GM19467 (cell line): ENCODE measurements around the gene POLD2.

Source experiments
- ATAC-seq: cut with Tn5 transposase; IDR thresholded peaks from one replicate; pipeline ENCODE4 v1.9.1; 2021; ENCODE audit warnings: mild to moderate bottlenecking, moderate library complexity; ENCODE audit not compliant: unreplicated experiment

POLD2 gene

GRCh38 chr7:44152971-44153947 is 29.9 kb upstream of the POLD2 start:
- no peak for ATAC-seq

GRCh38 chr7:44151956-44152355 is 28.6 kb upstream of the POLD2 start:
- no peak for ATAC-seq

- no peak for ATAC-seq
Measured at GRCh38 chr7:44150966-44151941, 27.9 kb upstream of the POLD2 start.

- no peak for ATAC-seq
Measured at GRCh38 chr7:44150466-44150832, 27.1 kb upstream of the POLD2 start.

DNA sequence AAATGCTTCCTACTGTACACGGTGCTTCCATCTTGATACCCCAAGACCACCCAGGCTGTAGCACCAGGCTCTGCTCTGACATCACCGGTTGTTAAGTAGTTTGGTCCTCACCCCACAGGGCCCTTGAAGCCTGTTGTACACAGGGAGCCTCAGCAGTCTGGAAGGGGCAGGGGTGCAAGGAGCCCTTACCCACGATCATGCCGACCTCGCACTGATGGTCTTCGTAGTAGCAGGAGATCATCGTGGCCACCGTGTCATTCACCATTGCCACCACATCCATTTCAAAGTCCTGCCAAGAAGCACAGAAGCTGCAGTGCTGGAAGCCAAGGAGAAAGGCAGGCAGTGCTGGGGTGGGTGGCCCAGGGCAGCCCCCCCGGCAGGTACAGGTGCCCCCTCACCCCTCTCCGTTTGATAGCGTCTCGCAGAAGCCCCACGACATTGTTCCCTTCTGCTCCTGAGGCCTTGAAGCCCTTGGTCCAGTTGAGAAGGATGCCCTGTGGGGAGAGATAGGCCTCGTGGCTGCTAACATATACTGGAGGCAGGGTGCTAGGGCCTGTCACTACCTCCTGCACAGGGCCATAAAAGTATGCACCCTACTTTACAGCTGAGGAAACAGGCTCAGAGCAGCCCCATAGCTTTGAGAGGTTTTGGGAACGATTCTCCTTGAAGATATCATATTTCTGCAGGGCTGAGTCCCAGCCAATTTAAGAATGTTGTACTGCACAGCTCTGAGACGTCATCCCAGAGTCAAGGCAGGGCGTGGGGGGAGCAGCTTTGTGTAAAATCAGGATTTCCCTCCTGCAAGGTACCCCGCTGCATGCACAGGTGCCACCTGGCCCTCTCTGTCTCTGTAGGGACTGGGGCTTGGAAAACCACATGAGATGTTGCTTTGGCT is 26.5 kb upstream of the POLD2 start:
- no peak for ATAC-seq

DNA sequence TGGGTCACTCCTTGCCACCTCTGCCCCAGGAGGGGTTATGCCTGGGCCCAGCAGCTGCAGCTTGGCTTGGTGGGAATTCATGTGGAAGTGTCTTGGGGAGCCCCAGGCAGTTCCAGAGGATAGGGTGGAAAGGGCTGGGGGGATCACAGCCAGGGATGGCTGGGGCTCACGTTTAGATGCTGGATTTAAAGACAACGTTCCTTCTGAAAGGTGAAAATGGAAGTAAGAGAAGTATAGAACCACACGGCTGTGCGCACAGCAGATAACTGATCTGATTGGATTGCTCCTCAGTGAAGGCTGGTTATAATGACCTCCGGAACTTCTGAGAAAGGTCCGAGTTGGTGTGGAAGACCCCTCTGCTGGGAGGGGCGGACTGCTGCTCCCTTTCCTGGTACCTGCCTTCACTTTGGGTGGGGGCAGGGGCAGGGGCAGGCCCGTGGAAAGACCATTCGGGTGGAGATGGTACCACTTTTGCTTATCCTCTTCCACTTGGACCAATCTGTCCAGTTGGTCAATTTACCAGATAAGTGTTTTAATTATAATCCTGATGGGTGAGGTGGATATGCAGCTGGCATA is 25.7 kb upstream of the POLD2 start:
- ATAC-seq: no peak

DNA sequence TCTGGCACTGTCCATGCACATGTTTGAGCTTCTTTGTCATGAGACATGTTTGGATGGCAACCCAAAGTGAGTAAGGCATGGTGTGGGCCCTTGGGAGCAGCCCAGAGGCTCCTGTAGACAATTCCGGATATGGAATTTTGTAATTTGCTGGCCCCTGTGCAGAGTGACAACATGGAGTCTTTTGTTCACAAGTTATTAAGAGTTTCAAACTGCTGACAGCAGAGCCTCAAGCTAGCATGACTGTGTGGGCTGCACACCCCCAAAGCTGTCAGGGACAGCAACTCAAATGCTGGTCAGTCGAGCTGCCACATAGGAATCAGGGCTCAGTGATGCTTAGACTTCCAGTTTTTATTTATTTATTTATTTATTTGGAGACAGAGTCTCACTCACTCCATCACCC is 24.8 kb upstream of the POLD2 start:
- no peak for ATAC-seq

GRCh38 chr7:44147026-44147991 is 24.0 kb upstream of the POLD2 start:
- ATAC-seq: no peak

DNA sequence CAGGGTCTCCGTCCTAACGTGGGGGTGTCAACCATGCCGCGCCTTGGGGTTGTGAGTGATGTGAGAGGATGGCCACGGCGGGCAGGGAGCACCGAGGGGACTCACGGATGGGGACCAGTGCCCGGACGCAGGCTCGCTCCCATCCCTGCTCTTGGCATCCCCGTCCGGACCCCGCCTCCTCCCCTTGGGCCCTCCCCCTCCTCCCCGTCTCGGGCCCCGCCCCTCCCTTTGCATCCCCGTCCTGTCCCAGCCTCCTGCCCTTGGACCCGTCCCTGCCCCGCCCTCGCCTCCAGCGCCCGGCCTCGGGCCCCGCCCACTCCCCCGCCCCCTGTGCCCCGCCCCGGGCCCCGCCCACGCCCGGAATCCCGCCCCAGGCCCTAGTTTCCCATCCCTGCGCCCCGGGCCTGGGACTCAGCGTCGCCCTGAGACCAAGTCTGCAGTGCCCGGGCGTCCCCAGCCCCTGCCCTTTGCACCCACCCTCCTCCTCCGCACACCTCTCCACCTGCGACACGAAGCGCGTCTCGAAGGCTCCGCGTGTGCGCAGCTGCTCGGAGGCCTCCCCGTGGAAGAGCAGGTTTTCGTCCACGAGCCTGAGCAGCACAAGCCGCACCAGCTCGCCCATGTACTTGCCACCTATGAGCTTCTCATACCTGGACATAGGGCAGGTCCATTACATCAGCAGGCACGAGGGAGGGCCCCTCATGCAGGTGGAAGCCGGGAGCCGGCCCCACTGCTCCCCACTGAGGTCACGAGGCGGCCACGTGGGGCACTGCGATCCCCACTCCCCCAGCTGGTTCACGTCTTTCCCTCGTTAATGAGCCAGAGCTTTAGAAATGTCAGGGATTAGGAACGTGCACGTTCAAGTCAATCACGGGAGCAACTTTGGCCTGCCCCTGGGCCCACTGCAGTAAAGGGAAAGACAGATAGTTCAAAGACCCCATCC is 22.9 kb upstream of the POLD2 start:
- ATAC-seq: no peak

GRCh38 chr7:44145479-44145968 is 22.2 kb upstream of the POLD2 start:
- no peak for ATAC-seq

DNA sequence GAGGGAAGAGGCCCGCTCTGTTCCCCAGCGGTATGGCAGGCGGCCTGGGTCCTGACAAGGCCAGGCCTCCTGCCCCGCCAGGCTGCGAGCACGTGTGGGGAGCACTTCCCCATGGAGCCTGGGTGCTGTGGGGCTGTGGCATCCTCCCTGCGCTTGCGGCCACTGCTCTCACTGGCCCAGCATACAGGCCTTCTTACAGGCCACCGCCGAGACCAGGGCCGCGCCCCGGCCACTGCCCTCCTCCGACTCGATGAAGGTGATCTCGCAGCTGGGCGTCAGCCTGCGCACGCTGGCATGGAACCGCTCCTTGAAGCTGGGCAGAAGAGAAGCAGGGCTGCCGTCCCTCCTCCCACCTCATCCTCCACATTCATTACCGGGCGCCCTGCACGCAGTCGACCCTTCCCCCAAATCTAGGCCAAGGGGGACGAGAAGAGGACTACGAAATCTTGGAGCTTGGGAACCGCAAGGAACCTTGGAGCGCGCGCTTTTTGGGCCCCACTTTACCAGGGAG is 21.7 kb upstream of the POLD2 start:
- ATAC-seq: no peak

DNA sequence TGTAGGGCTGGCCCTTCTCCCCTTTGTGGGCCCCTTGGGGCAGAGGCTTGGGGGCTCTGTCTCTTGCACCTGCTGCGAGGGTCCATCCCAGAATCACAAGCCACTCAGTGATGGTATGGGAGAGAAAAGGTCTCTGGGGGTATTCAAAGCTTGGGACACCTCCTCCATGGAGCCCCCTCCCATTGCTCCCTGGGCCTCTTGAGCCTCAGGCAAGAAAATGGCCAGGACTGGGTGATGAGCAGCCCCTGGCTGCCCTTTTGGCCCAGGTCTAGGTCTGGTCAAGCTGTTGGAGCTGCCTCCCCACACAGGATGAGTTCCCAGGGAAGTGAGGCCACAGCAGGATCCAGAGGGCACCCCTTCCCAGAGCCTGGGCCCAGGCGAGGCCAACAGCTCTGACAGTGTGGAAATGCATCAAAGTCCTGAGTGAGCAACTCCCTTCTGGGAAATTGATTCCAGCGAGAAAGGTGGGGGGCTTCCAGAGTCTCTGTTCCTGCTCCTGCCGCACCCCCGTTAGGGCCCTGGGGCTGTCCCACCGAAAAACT is 21.1 kb upstream of the POLD2 start:
- ATAC-seq: no peak

DNA sequence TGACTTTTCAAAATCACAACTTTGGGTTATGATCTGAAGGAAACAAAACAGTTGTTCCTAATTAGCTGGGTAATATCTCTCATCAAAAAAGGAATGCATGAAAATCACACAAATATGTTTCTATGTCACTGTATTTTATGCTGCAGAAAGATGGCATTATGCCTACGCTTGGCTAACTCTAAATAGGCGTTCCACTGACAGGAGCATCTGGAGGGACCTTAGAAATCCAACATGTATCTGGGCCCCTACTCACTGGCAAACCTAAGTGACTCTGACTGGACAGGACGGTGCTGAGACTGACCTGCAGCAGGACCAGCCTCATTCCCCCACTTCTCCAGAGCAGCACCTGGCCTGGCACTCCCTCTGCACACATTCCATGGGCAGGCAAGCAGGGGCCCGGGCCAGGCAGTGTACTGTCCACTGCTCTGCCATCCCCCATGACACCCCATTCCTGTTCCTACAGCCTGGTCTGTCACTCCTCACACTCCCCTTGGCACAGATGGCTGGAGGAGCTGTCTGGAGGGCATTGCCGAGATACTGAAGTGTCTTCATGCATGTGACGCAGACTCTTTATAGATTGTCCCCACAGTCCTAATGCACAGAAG is 20.4 kb upstream of the POLD2 start:
- no peak for ATAC-seq

GRCh38 chr7:44142028-44142427 is 18.7 kb upstream of the POLD2 start:
- ATAC-seq: no peak

- no peak for ATAC-seq
Measured at GRCh38 chr7:44141221-44141850, 18.0 kb upstream of the POLD2 start, which contains the start of gene MYL7. Gene MYL7 (minus strand): TSS chr7:44141332. CDS start chr7:44141305, 27 bp downstream.

DNA sequence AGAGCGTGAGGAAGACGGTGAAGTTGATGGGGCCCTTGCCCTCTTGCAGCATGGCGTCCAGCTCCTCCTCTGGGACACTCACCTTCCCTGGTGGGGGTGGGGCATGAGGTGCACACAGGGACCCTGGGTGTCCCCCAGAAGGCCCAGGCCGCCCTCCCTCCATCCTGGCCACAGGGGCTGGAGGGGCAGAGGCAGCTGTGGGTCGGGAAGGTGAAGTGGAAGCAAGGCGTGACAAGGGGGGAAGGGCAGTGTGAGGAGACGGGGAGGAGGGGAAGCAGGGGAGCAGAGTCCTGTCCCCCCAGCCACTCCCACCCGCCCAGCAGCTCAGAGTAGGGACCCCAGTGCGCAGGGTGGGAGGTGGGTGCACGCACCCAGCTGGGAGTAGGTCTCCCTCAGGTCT is 17.0 kb upstream of the POLD2 start:
- no peak for ATAC-seq
